GM12873 (cell line): ENCODE results near the gene LMAN1.

Experiments used
- TF ChIP-seq, protein P1 (sequence below): IDR thresholded peaks from 2 replicates; pipeline ENCODE4 v1.5.1; 2012; ENCODE audit warnings: low read depth, mild to moderate bottlenecking, moderate library complexity, low read length, control low read depth; ENCODE audit not compliant: insufficient read depth; ENCODE audit errors: missing control alignments

LMAN1 gene

DNA sequence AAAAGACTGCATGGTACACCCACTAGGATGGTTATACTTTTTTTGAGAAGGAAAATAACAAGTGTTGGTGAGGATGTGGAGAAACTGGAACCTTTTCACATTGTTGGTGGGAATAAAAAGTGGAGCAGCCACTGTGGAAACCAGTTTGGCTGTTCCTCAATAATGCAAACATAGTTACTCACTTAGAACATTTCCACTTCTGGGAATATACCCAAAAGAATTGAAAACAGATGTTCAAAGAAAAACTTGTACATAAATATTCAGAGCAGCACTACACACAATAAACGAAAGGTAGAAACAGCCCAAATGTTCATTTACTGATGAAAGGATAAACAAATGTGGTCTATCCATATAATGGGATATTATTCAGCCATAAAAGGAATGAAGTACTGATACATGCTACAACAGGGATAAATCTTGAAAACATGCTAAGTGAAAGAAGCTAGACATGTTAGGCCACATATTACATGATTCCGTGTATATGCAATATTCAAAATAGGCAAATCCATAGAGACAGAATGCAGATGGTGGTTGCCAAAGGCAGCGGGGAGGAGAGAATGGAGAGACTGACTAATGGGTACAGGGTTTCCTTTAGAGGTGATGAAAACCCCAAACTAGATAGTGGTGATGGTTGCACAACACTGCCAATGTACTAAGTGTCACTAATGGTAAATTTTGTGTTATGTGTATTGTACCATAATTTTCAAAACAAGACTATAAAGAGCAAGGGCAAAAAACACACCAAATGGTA is 20.9 kb upstream of the LMAN1 start:
- TF ChIP-seq, protein P1, sequence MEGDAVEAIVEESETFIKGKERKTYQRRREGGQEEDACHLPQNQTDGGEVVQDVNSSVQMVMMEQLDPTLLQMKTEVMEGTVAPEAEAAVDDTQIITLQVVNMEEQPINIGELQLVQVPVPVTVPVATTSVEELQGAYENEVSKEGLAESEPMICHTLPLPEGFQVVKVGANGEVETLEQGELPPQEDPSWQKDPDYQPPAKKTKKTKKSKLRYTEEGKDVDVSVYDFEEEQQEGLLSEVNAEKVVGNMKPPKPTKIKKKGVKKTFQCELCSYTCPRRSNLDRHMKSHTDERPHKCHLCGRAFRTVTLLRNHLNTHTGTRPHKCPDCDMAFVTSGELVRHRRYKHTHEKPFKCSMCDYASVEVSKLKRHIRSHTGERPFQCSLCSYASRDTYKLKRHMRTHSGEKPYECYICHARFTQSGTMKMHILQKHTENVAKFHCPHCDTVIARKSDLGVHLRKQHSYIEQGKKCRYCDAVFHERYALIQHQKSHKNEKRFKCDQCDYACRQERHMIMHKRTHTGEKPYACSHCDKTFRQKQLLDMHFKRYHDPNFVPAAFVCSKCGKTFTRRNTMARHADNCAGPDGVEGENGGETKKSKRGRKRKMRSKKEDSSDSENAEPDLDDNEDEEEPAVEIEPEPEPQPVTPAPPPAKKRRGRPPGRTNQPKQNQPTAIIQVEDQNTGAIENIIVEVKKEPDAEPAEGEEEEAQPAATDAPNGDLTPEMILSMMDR: no peak

DNA sequence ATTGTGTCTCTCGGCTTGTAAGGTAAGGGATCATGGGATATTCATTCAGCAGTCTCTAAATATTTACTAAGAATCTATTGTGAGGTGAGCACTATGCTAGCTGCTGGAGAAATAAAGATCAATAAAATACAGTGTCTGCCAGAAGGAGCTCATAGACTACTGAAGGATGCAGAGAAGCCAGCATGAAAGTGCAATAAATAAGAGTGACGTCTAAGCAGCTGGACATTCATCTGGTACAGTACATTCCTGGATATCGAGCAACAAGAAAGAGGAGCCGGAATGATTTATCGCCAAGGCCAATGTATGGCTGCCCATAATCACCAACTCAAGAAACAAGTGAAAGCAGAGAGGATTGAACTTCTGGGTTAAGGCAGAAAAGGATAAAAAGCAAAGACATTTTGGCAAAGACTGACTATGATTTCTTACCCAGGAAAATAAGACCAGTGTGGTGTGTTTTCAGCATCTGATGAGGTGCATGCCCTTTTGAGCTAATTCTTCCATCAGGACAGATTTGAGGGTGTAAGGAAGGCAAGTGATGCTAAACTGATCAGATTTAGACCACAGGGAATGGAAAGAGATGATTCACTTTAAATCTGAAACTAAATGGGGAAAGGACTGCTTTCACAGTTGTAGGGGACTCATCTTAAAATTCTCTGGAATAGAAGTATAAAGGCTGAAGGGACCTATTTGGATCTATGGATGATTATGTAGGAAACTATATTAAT is 18.7 kb upstream of the LMAN1 start:
- TF ChIP-seq, protein P1: no peak

DNA sequence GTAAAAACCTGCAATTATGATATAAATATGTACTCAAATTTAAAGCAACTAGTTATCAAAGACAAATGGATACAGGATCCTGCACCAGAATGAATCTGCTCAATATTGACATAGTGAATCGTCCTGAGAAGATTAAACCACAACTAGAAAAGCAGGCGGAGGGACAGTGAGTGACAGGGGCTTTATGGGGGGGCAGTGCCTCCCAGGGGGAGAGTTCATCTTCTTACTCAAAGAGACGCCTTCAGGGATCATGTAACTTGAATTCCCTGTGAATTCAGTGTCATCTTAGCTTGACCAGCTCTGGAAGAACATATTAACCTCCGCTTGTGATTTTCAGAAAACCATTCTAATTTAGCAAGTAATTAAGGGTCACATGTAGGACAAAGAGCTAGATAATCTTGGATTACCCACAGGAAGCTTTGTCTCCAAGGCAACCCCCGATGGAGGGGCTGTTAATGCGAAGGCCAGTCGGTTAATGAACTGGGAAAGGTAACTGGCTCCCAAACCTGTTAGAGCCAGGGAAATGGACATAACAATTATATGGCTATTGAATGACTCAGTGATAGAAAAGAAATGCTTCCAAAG is 17.4 kb upstream of the LMAN1 start:
- TF ChIP-seq, protein P1: no peak

DNA sequence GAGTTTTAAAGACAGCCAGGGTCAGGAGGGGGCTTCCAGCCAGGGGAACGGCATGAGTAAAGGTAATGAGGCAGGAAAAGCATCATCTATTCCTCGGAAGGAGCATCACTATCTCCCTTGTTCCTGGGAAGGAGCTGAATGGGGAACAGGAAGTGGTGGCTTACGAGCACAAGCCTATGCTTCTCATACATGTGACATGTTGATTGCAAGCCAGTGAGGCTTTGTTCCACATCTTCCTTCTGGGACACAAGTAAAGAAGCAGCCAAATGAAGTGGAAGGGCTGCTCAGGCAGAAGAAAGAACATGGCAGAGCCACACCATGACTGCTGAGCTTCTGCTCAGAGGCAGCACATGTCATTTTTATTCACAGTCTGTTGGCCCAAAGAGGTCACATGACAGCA is 15.1 kb upstream of the LMAN1 start:
- TF ChIP-seq, protein P1: no peak

DNA sequence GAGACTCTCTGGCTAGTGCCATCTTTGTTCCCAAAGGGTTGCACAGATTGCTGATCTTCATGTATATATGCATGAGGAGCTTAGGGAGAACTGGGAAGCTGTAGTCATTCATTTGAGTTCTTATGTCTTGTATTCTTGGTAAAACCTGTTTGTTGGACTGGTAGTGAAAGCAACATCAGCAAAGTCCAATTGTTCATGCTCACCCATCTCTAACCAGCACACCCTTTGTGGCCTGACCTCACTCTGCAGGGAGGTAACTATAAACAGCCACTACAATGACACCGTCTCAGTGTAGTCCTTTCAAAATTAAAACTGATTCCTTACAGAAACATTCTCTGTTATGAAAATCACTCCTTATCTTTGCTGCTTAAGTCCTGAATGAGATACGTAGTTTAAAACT is 13.9 kb upstream of the LMAN1 start:
- TF ChIP-seq, protein P1: no peak

DNA sequence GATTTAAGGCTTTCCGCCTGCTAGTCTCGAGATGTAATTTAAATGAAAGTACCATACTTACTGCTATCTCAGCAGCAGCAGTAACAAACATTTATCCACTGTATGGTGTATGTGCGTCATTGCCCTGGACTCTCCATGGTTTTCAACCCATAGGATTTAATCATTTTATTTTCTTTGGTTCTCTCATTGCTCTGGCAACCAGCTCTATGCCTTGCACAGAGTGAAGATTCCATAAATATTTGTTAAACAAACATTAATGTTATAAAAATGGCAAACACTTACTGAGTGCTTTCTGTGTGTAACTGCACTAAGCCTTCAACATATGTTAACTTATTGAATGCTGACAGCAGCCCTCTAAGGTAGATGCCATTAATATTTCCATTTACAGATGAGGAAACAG is 1.3 kb upstream of the LMAN1 start:
- TF ChIP-seq, protein P1: no peak

DNA sequence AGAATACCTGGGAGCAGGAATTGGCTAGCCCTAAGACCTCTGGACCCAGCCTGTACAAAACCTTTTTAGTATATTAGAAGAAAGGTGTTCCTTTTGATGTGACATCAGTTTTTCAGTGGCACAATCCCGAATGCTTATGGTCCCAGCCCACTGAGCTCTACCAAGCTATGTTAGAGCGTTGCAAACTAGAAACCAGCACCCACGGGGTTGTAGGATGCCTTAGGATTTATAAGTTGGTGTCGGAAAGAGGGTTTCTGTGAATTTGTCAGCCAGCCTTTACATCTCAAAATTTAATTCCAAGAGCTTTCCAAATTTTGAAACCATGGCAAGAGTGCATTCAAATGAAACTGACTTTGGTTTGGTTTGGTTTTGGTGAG is 499 bp upstream of the LMAN1 start:
- TF ChIP-seq, protein P1: no peak
